H54 (cell line): Measurements from ENCODE around the gene ARSB.

ENCODE experiments used
- DNase-seq: peaks from one replicate; pipeline ENCODE4 v3.0.0; 2011; ENCODE audit warnings: low spot score, mixed read lengths; ENCODE audit not compliant: insufficient read length
- FAIRE-seq: peaks from 3 replicates; lab custom pipeline; 2011; peaks lifted over from hg19 to GRCh38; lab: Jason Lieb, UNC
- POLR2A ChIP-seq: IDR thresholded peaks from 2 replicates; pipeline ENCODE4 v1.6.1; 2011; ENCODE audit warnings: low read depth, mild to moderate bottlenecking, low read length

ARSB gene

DNA sequence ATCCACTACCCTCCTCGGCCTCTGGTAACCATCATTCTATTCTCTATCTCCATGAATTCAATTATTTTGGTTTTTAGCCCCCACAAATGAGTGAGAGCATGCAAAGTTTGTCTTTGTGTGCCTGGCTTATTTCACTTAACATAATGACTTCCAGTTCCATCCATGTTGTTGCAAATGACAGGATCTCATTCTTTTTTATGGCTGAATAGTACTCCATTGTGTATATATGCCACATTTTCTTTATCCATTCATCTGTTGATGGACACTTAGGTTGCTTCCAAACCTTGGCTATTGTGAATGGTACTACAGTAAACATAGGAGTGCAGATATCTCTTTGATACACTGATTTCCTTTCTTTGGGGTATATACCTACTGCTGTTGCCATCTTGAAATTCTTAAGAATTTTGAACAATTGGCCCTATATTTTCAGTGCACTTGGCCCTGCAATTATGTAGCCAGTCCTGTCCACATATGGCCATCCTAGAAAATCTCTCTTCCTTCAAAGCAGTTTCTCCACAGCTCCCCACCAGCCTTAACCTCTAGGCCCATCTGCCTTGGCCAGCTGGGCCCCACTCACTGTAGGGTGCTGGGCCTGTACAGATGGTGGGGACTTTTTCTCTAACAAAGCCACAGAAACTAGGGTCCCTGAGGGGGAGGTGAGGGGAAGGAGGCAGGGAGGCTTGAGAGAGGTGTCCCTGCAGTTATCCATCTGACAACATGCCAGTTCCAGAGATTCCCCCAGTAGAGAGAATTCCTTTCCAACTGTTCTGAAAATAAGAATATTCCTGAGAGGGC is 254.6 kb downstream of the ARSB start:
- no peak for DNase-seq
- TF ChIP-seq POLR2A, result no peak
- FAIRE-seq, result no peak

DNA sequence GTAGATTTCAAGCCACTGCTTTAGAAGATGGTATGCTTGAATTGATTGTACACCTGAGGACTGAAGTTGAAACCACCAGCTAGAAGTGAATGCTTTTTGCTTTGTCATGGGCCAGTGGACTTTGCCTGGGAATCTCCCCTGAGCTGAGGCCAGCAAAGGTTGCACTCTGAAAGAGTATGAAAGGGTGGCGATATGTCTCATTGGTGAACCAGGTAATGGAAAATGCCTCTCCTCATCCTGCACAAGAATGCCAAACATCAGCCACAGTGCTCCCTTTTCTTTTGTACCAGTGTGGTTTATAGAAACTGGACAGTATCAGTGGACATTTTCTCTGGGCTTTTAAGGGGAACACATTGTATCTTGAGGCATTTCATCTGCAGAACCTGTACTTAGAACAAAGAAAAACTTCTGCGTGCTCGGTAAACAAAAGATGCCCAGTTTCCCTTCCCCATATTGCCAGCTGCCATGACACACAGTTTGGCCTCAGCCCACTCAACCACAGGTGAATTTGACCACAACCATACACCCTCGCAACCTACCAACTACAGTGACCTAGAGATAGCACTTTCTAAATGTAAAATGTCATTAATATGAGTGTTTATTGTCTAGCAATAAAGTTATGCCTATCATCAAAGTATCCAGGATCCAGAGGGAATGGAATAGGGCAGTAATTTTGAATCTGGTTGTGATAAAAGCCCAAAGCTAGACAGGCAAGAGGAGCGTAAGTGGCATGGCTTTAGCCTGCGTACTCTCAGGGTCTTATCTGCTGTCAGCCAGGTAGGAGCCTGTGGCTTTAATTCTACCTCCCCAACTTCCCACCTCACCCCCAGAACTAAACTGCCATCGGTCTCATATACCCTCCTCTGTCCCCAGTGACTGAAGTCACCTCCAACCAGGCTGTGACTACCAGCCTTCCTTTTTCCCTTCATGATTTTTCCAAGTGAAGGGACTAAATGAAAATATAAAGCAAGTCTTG is 257.0 kb downstream of the ARSB start:
- no peak for DNase-seq
- TF ChIP-seq POLR2A, result no peak
- no peak for FAIRE-seq
